Large intestine (tissue), 12 donors: ENCODE results near the gene NUTM2D. TPM values are rescaled to one million over a fixed set of nuclear protein-coding genes. Genes with fewer than 3 reads are reported as not detected.
"Not testable (repeated sequence)": the region's sequence is repeated elsewhere in the genome, so short reads cannot be mapped to it uniquely, and the experiment has no call there.

Experiments used
- DNase-seq, 2 donors: peaks; one replicate each; pipeline versions ENCODE4 v3.0.0 to v3.0.0-alpha.2; 2013
- H3K27ac ChIP-seq: one replicate; pipeline ENCODE4 v1.5.1; 2013; ENCODE audit warnings: low read length
- H3K27me3 ChIP-seq: 2 replicates; pipeline ENCODE4 v1.6.1; 2013; ENCODE audit warnings: low read length; ENCODE audit not compliant: control insufficient read depth, insufficient read depth
- H3K36me3 ChIP-seq: 2 replicates; pipeline ENCODE4 v1.6.1; 2013; ENCODE audit warnings: low read length; ENCODE audit not compliant: control insufficient read depth, insufficient read depth
- H3K4me1 ChIP-seq: one replicate; pipeline ENCODE4 v1.6.1; 2013; ENCODE audit warnings: low read length; ENCODE audit not compliant: control insufficient read depth, insufficient read depth
- H3K4me3 ChIP-seq: one replicate; pipeline ENCODE4 v1.5.1; 2013; ENCODE audit warnings: low read length
- H3K9me3 ChIP-seq: one replicate; pipeline ENCODE4 v1.6.1; 2013; ENCODE audit warnings: mild to moderate bottlenecking, low read depth, low read length, moderate library complexity; ENCODE audit not compliant: control insufficient read depth
- WGBS: methylation state at CpG from one replicate; pipeline ENCODE4 v1.1.5; 2013; ENCODE audit warnings: low lambda C conversion rate; ENCODE audit not compliant: insufficient coverage; 5-methylcytosine and 5-hydroxymethylcytosine counted together
- long read RNA-seq, 11 donors: transcript quantifications; one replicate each; lab custom pipeline, GENCODE V29; 2026
- polyA plus RNA-seq: library from polyadenylated mRNA; unstranded; fragments of 120-200 nt; gene quantifications from one replicate; pipeline ENCODE4 v1.2.1, GENCODE V29; 2013

Gene NUTM2D
- 3.8 TPM for polyA plus RNA-seq
- long read RNA-seq, donor 1, result 0 reads
- long read RNA-seq, donor 2, result 0 reads
- long read RNA-seq, donor 3, result 0 reads
- long read RNA-seq, donor 4, result 0 reads
- long read RNA-seq, donor 5, result 0 reads
- long read RNA-seq, donor 6, partial matches to known transcripts, result 0 of 1 reads
- long read RNA-seq, donor 6, other reads (novel, unspliced or antisense), result 0 of 1 reads
- long read RNA-seq, donor 7, result 0 reads
- long read RNA-seq, donor 8, partial matches to known transcripts, result 0 of 1 reads
- long read RNA-seq, donor 8, other reads (novel, unspliced or antisense), result 0 of 1 reads
- long read RNA-seq, donor 9, result 0 reads
- long read RNA-seq, donor 10, result 0 reads
- long read RNA-seq, donor 11, result 0 reads

- WGBS, result no CpG with 5 or more reads among the region's 3 CpGs
- not testable (repeated sequence) for H3K4me1 ChIP-seq, H3K27me3 ChIP-seq, H3K27ac ChIP-seq, H3K4me3 ChIP-seq, H3K36me3 ChIP-seq, H3K9me3 ChIP-seq, DNase-seq
Observed at GRCh38 chr10:87357444-87357843, at the start of gene NUTM2D. TSS of gene NUTM2D (plus strand) at chr10:87357744. CDS start at chr10:87358266, 522 bp downstream.

GRCh38 chr10:87308702-87309101 lies 48.8 kb upstream of the NUTM2D start:
- H3K36me3 ChIP-seq, H3K4me1 ChIP-seq, H3K4me3 ChIP-seq, H3K9me3 ChIP-seq, DNase-seq, H3K27ac ChIP-seq, H3K27me3 ChIP-seq: not testable (repeated sequence)
- no CpG with 5 or more reads among the region's 1 CpG for WGBS

GRCh38 chr10:87309657-87310056 lies 47.9 kb upstream of the NUTM2D start:
- not testable (repeated sequence) for H3K27me3 ChIP-seq, H3K36me3 ChIP-seq, H3K4me1 ChIP-seq, H3K27ac ChIP-seq, H3K4me3 ChIP-seq, DNase-seq, H3K9me3 ChIP-seq

- not testable (repeated sequence) for DNase-seq, H3K9me3 ChIP-seq, H3K36me3 ChIP-seq, H3K27me3 ChIP-seq, H3K27ac ChIP-seq, H3K4me3 ChIP-seq, H3K4me1 ChIP-seq
- WGBS, result no CpG with 5 or more reads among the region's 1 CpG
Observed at GRCh38 chr10:87311521-87311920, 46.0 kb upstream of the NUTM2D start.

GRCh38 chr10:87313649-87314359 lies 43.7 kb upstream of the NUTM2D start:
- WGBS, result no CpG with 5 or more reads among the region's 3 CpGs
- DNase-seq, result not testable (repeated sequence)

GRCh38 chr10:87314360-87314973 lies 43.1 kb upstream of the NUTM2D start:
- WGBS, result no CpG with 5 or more reads among the region's 4 CpGs
- not testable (repeated sequence) for H3K36me3 ChIP-seq, H3K9me3 ChIP-seq

More at GRCh38 chr10:87313649-87314359, 43.7 kb upstream of the NUTM2D start:
- H3K4me1 ChIP-seq, H3K9me3 ChIP-seq, H3K36me3 ChIP-seq, H3K27me3 ChIP-seq, H3K27ac ChIP-seq, H3K4me3 ChIP-seq: not testable (repeated sequence)

GRCh38 chr10:87321505-87321904 lies 36.0 kb upstream of the NUTM2D start:
- H3K27me3 ChIP-seq, H3K36me3 ChIP-seq, H3K4me3 ChIP-seq, H3K4me1 ChIP-seq, DNase-seq, H3K27ac ChIP-seq, H3K9me3 ChIP-seq: not testable (repeated sequence)
- no CpG with 5 or more reads among the region's 1 CpG for WGBS

More at GRCh38 chr10:87314360-87314973, 43.1 kb upstream of the NUTM2D start:
- not testable (repeated sequence) for H3K27ac ChIP-seq, H3K4me1 ChIP-seq, H3K27me3 ChIP-seq, H3K4me3 ChIP-seq, DNase-seq

- not testable (repeated sequence) for H3K9me3 ChIP-seq, H3K4me3 ChIP-seq, H3K27me3 ChIP-seq, H3K36me3 ChIP-seq, H3K4me1 ChIP-seq, H3K27ac ChIP-seq, DNase-seq
- no CpG with 5 or more reads among the region's 5 CpGs for whole genome bisulfite sequencing
Observed at GRCh38 chr10:87324559-87324958, 33.0 kb upstream of the NUTM2D start.

GRCh38 chr10:87327958-87328357 lies 29.6 kb upstream of the NUTM2D start:
- not testable (repeated sequence) for H3K4me1 ChIP-seq, H3K9me3 ChIP-seq, H3K36me3 ChIP-seq, H3K4me3 ChIP-seq, DNase-seq, H3K27me3 ChIP-seq, H3K27ac ChIP-seq
- no CpG with 5 or more reads among the region's 1 CpG for WGBS

GRCh38 chr10:87329131-87329530 lies 28.4 kb upstream of the NUTM2D start:
- not testable (repeated sequence) for H3K27ac ChIP-seq, H3K27me3 ChIP-seq, H3K9me3 ChIP-seq, H3K36me3 ChIP-seq, DNase-seq, H3K4me3 ChIP-seq, H3K4me1 ChIP-seq
- no CpG with 5 or more reads among the region's 2 CpGs for WGBS
